GM12878 (cell line): ENCODE measurements around the gene PKN2. TPM values are rescaled to one million over a fixed set of nuclear protein-coding genes. Genes with fewer than 3 reads are reported as not detected.

ENCODE experiments used
- ATAC-seq: fragments of 200-7000 bp; cut with Tn5 transposase; 3 replicates; pipeline ENCODE4 v1.9.1; 2020; ENCODE audit warnings: mild to moderate bottlenecking, moderate library complexity
- BruUV-seq: library from RNA; stranded (reverse); fragments of 400-500 nt; replicated peaks from 2 replicates; lab custom pipeline; 2021; lab: Mats Ljungman, UMichigan
- CTCF ChIA-PET: fragments of 300-600 bp; sonication (Branson Sonifier 250); formaldehyde crosslinking; extraction: SDS; loops from one replicate; lab custom pipeline; 2021; ENCODE audit warnings: inconsistent platforms; lab: Yijun Ruan, JAX
- POLR2A ChIA-PET: fragments of 350-600 bp; formaldehyde crosslinking; extraction: SDS; loops from one replicate; lab custom pipeline; 2021; ENCODE audit warnings: inconsistent platforms; lab: Charles Lee
- RAD21 ChIA-PET: fragments of 300-600 bp; sonication (Branson Sonifier 250); formaldehyde crosslinking; loops from one replicate; lab custom pipeline; 2023; ENCODE audit warnings: antibody characterized with exemption; ENCODE audit not compliant: unreplicated experiment; lab: Charles Lee
- SMC1A ChIA-PET: fragments of 300-600 bp; sonication (Branson Sonifier 250); formaldehyde crosslinking; loops from one replicate; lab custom pipeline; 2023; ENCODE audit not compliant: unreplicated experiment, uncharacterized antibody; lab: Charles Lee
- DNase-seq: peaks from one replicate; pipeline ENCODE4 v3.0.0-alpha.2; 2011; ENCODE audit warnings: low read depth, low spot score
- FAIRE-seq: peaks from 3 replicates; lab custom pipeline; 2011; peaks lifted over from hg19 to GRCh38; lab: Jason Lieb, UNC
- H2AFZ ChIP-seq: 2 replicates; pipeline ENCODE4 v1.6.0; 2011; ENCODE audit warnings: low read depth, low read length, control low read depth; ENCODE audit not compliant: control insufficient read depth
- H3K27ac ChIP-seq: 2 replicates; pipeline ENCODE4 v1.5.1; 2011; ENCODE audit warnings: control low read depth; ENCODE audit not compliant: control insufficient read depth, insufficient read depth
- H3K27me3 ChIP-seq, 2 experiments: replicated peaks in 1 of 2; 2 replicates each; pipeline versions ENCODE4 v1.6.0 to v1.6.1; 2011; ENCODE audit warnings: low read length in 1 of 2; ENCODE audit not compliant: control insufficient read depth in 2 of 2, insufficient read depth in 2 of 2
- H3K36me3 ChIP-seq, 2 experiments: 2 replicates each; pipeline ENCODE4 v1.5.1; 2011; ENCODE audit warnings: low read length in 1 of 2; ENCODE audit not compliant: control insufficient read depth in 2 of 2, insufficient read depth in 2 of 2
- H3K4me1 ChIP-seq: 2 replicates; pipeline ENCODE4 v1.6.1; 2011; ENCODE audit warnings: mild to moderate bottlenecking, low read length, moderate library complexity, mixed read lengths; ENCODE audit not compliant: control insufficient read depth, insufficient read depth
- H3K4me2 ChIP-seq: 2 replicates; pipeline ENCODE4 v1.6.0; 2011; ENCODE audit warnings: control low read depth; ENCODE audit not compliant: control insufficient read depth, insufficient read depth
- H3K4me3 ChIP-seq: fragments of 200-600 bp; sonication (generic); 2 replicates; pipeline ENCODE4 v1.5.1; 2016
- H3K79me2 ChIP-seq: 2 replicates; pipeline ENCODE4 v1.6.0; 2011; ENCODE audit warnings: low read length; ENCODE audit not compliant: control insufficient read depth, insufficient read depth
- H3K9ac ChIP-seq: 2 replicates; pipeline ENCODE4 v1.8.0; 2011; ENCODE audit warnings: low read length, control low read depth, mixed read lengths; ENCODE audit not compliant: control insufficient read depth, insufficient read depth
- H3K9me3 ChIP-seq: replicated peaks from 3 replicates; pipeline ENCODE4 v1.5.1; 2011; ENCODE audit warnings: mild to moderate bottlenecking, low read length; ENCODE audit not compliant: control insufficient read depth, insufficient read depth
- H4K20me1 ChIP-seq: 2 replicates; pipeline ENCODE4 v1.6.0; 2011; ENCODE audit not compliant: control insufficient read depth, insufficient read depth
- RELA ChIP-seq: fragments of 450-650 bp; IDR thresholded peaks from 2 replicates; pipeline ENCODE4 v1.8.0; 2014; ENCODE audit warnings: borderline replicate concordance; ENCODE audit not compliant: partially characterized antibody
- ZBTB40 ChIP-seq: fragments of 450-650 bp; IDR thresholded peaks from 2 replicates; pipeline ENCODE4 v1.6.1; 2016; ENCODE audit warnings: mild to moderate bottlenecking, moderate library complexity, borderline replicate concordance
- WGBS: methylation state at CpG from one replicate; pipeline ENCODE4 v1.1.6; 2016; ENCODE audit warnings: low lambda C conversion rate; ENCODE audit not compliant: insufficient replicate concordance, insufficient coverage; ENCODE audit errors: missing lambda C conversion rate; 5-methylcytosine and 5-hydroxymethylcytosine counted together
- in situ Hi-C: fragments of 300-500 bp; cut with MboI; formaldehyde crosslinking; loops from 9 replicates; pipeline ENCODE4 v1.14.3; 2018; ENCODE audit warnings: mixed read lengths
- intact Hi-C: fragments of 100-400 bp; cut with micrococcal nuclease; formaldehyde crosslinking; loops from one replicate; pipeline ENCODE4 v1.14.2; 2022; ENCODE audit not compliant: unreplicated experiment
- polyA plus RNA-seq, 11 experiments: library from polyadenylated mRNA; depleted of rRNA in 4 of 11; unstranded in 6 of 11; stranded (reverse) in 5 of 11; fragments of >200 nt; fragmentation: Nextera tagmentation in 4 of 11; fragmentation: Illumina TruSeq in 1 of 11; extraction: Ambion mirVana in 4 of 11; extraction: Trizol in 1 of 11; gene quantifications; 1 replicate in 1 of 11; 2 replicates in 10 of 11; pipeline versions ENCODE4 v1.2.1 to v1.2.3, GENCODE V29; 2011 to 2016; ENCODE audit warnings: inconsistent platforms in 2 of 11, missing spikeins in 2 of 11, low read depth in 1 of 11
- total RNA-seq, 4 experiments: library from RNA; depleted of rRNA in 3 of 4; stranded (reverse); fragments of >200 nt in 3 of 4; fragmentation: Illumina TruSeq in 1 of 4; extraction: Trizol in 1 of 4; gene quantifications; 2 replicates each; pipeline versions ENCODE4 v1.2.1 to v1.2.3, GENCODE V29; 2013 to 2021

Gene PKN2
- total and polyA plus RNA-seq, 10 of the 15 experiments (the other 5 are each of a cell fraction or from before 2014, with no cell fraction given) = 2.6 to 18.3 (median 12.9) TPM

DNA sequence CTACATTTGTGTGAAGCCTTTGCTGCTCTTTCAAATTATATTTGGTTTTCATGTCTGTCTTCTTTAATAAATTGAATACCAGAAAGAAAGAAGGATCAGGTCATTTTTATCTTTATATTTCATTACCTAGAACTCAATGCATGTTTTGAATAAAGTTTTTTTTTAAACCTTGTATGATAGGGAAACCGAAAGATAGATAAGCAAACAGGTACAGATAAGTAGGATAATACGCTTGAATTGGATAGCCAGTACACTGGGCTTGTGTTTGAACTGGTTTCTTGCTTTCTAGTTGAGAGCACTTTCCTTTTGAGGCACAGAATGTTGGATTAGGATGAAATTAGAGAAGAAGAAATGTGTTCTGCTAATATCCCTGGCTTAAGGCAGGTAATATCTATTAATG lies 46.9 kb downstream of the PKN2 start:
- SMC1A ChIA-PET = interaction anchor here (1.0 to 1.3 kb wide), 4 partner anchors 36 to 78 kb away, joined by 3 read pairs; no protein-coding TSS in a partner anchor
- POLR2A ChIA-PET = interaction anchor here (0.6 kb wide), 1 partner anchor 1401 kb away, joined by 5 read pairs; no protein-coding TSS in a partner anchor
- Histone ChIP-seq H3K4me1 (peaks cover 3% of the 10 kb centered on the region), H4K20me1 (no peaks in the 10 kb centered on the region), H3K9ac (no peak overlapping the region), H3K36me3 (peaks cover 2 to 7% of the 10 kb centered on the region in 2 experiments; a peak in 2 of 4 replicates), H2AFZ (no peak overlapping the region), H3K79me2 (peaks cover 30% of the 10 kb centered on the region), H3K27me3 (no peaks in the 10 kb centered on the region), H3K4me3 (no peak overlapping the region), H3K9me3 (peaks cover 8% of the 10 kb centered on the region), H3K27ac (peak overlapping the region; percentile 31; the same call in 1 of the 2 replicates), H3K4me2 (no peak overlapping the region)
- CTCF ChIA-PET = interaction anchor here (0.8 kb wide), 1 partner anchor 146 kb away, joined by 5 read pairs; no protein-coding TSS in a partner anchor
- ATAC-seq (no peak), FAIRE-seq (no peak), DNase-seq (no peak)
- RAD21 ChIA-PET = no interaction called here
- no peak for TF ChIP-seq RELA
- peak; percentile 73 for TF ChIP-seq ZBTB40
- intact Hi-C loops (no loop called here), in situ Hi-C loops (no loop called here)
- 97% methylated on average over 2 of the region's 2 CpGs for WGBS
- no TSS peak for BruUV-seq
